Activated CD8-positive, alpha-beta T cell treated with anti-CD3 and anti-CD28 coated beads for 36 hours (primary cell): Measurements from ENCODE around the gene VRK3. TPM values are rescaled to one million over a fixed set of nuclear protein-coding genes. Genes with fewer than 3 reads are reported as not detected.

Source experiments
- ATAC-seq: fragments of 200-7000 bp; cut with Tn5 transposase; one replicate; pipeline ENCODE4 v1.10.0; 2021; ENCODE audit warnings: mild to moderate bottlenecking, moderate library complexity
- CTCF ChIA-PET: fragments of 350-600 bp; sonication (Branson Sonifier 250); formaldehyde crosslinking; loops from one replicate; lab custom pipeline; 2021; ENCODE audit warnings: antibody characterized with exemption; lab: Charles Lee
- POLR2A ChIA-PET: fragments of 350-600 bp; sonication (Branson Sonifier 250); formaldehyde crosslinking; loops from one replicate; lab custom pipeline; 2021; ENCODE audit warnings: antibody characterized with exemption; lab: Charles Lee
- DNase-seq: peaks from one replicate; pipeline ENCODE4 v3.0.0-alpha.2; 2020
- H3K27ac Mint-ChIP-seq: one replicate; pipeline ENCODE4 v1.8.0; 2021; ENCODE audit warnings: mild to moderate bottlenecking, mixed read lengths
- H3K27me3 Mint-ChIP-seq: one replicate; pipeline ENCODE4 v1.8.0; 2021; ENCODE audit warnings: mixed read lengths
- H3K36me3 Mint-ChIP-seq: one replicate; pipeline ENCODE4 v1.8.0; 2021; ENCODE audit warnings: low read depth, mixed read lengths
- H3K4me1 Mint-ChIP-seq: one replicate; pipeline ENCODE4 v1.8.0; 2021; ENCODE audit warnings: low read depth, mixed read lengths
- H3K4me3 Mint-ChIP-seq: one replicate; pipeline ENCODE4 v1.8.0; 2021; ENCODE audit warnings: mild to moderate bottlenecking, moderate library complexity, mixed read lengths
- H3K9me3 Mint-ChIP-seq: one replicate; pipeline ENCODE4 v1.8.0; 2021; ENCODE audit warnings: mixed read lengths
- CTCF ChIP-seq: fragments of 200-600 bp; IDR thresholded peaks from one replicate; pipeline ENCODE4 v1.8.0; 2022; ENCODE audit warnings: antibody characterized with exemption, mild to moderate bottlenecking
- intact Hi-C: fragments of 100-400 bp; cut with micrococcal nuclease; formaldehyde crosslinking; loops from one replicate; pipeline ENCODE4 v1.10.0; 2022
- total RNA-seq, 2 experiments: library from RNA; stranded (reverse); gene quantifications; one replicate each; pipeline ENCODE4 v1.2.3, GENCODE V29; 2021

VRK3 gene
- total RNA-seq, 2 experiments from 2014 or later: 37.4 to 38.0 TPM

GRCh38 chr19:50030937-50031336, 5.8 kb upstream of the VRK3 start:
- DNase-seq (no peak), ATAC-seq (no peak)
- Mint-ChIP-seq H3K4me3 (no peak overlapping the region), H3K4me1 (peaks cover 26% of the 10 kb centered on the region), H3K9me3 (peaks cover 5% of the 10 kb centered on the region), H3K36me3 (peaks cover 56% of the 10 kb centered on the region), H3K27me3 (no peaks in the 10 kb centered on the region), H3K27ac (no peak overlapping the region)
- no peak for TF ChIP-seq CTCF
- CTCF ChIA-PET: interaction anchor here (0.9 to 1.2 kb wide), 2 partner anchors 16 to 93 kb away, joined by 3 to 4 read pairs; no protein-coding TSS in a partner anchor
- intact Hi-C loops: no loop called here
- POLR2A ChIA-PET: interaction anchor here (0.5 to 1.3 kb wide), 2 partner anchors 18 to 97 kb away, joined by 3 read pairs; no protein-coding TSS in a partner anchor

- DNase-seq: no peak
- ATAC-seq: no peak
- ChIA-PET CTCF (interaction anchor here (0.9 kb wide), 1 partner anchor 92 kb away, joined by 3 read pairs; no protein-coding TSS in a partner anchor), POLR2A (interaction anchor here (1.3 kb wide), 1 partner anchor 18 kb away, joined by 3 read pairs; no protein-coding TSS in a partner anchor)
- TF ChIP-seq CTCF: no peak
- Mint-ChIP-seq H3K9me3 (peaks cover 6% of the 10 kb centered on the region), H3K27ac (no peak overlapping the region), H3K36me3 (peaks cover 55% of the 10 kb centered on the region), H3K27me3 (no peaks in the 10 kb centered on the region), H3K4me1 (peaks cover 23% of the 10 kb centered on the region), H3K4me3 (no peak overlapping the region)
- intact Hi-C loops: no loop called here
Observed at GRCh38 chr19:50030225-50030624, 5.1 kb upstream of the VRK3 start.

GRCh38 chr19:50026550-50026906, 1.4 kb upstream of the VRK3 start:
- Mint-ChIP-seq H3K27ac (peak overlapping the region; percentile 82), H3K4me3 (peak overlapping the region; percentile 82), H3K36me3 (peaks cover 26% of the 10 kb centered on the region), H3K4me1 (peaks cover 36% of the 10 kb centered on the region), H3K9me3 (peaks cover 6% of the 10 kb centered on the region), H3K27me3 (no peaks in the 10 kb centered on the region)
- no peak for TF ChIP-seq CTCF
- CTCF ChIA-PET: interaction anchor here (1.4 kb wide), 1 partner anchor 24 kb away, joined by 3 read pairs; no protein-coding TSS in a partner anchor
- POLR2A ChIA-PET: interaction anchor here (1.3 kb wide), 1 partner anchor 23 kb away, joined by 3 read pairs; no protein-coding TSS in a partner anchor
- no peak for ATAC-seq
- DNase-seq: no peak
- intact Hi-C loops: no loop called here

- H3K27me3 Mint-ChIP-seq: no peaks in the 10 kb centered on the region
- TF ChIP-seq CTCF: no peak
- POLR2A ChIA-PET: interaction anchor here (1.0 to 1.6 kb wide), 4 partner anchors 23 to 129 kb away, joined by 3 to 6 read pairs (median 4); partner anchors contain the start of genes IL4I1 and NUP62
- peak within 1 kb of the TSS; percentile 82 for H3K4me3 Mint-ChIP-seq
- peaks cover 22% of the 10 kb centered on the region for H3K36me3 Mint-ChIP-seq
- peaks cover 36% of the 10 kb centered on the region for H3K4me1 Mint-ChIP-seq
- H3K27ac Mint-ChIP-seq: peak within 1 kb of the TSS; percentile 95
- CTCF ChIA-PET: interaction anchor here (1.4 kb wide), 1 partner anchor 24 kb away, joined by 3 read pairs; no protein-coding TSS in a partner anchor
- intact Hi-C loops: no loop called here
- peaks cover 6% of the 10 kb centered on the region for H3K9me3 Mint-ChIP-seq
- ATAC-seq (peak; percentile 77), DNase-seq (peak; percentile 94)
Observed at GRCh38 chr19:50025794-50026549, 800 bp upstream of the VRK3 start, which contains the start of gene ZNF473. Gene ZNF473 (plus strand): TSS chr19:50026005. CDS start chr19:50031083, 5,078 bp downstream.

GRCh38 chr19:50024719-50025021, 502 bp downstream of the VRK3 start:
- DNase-seq: no peak
- CTCF ChIA-PET: no interaction called here

More at GRCh38 chr19:50024719-50025021, 502 bp downstream of the VRK3 start:
- Mint-ChIP-seq H3K4me1 (peaks cover 43% of the 10 kb centered on the region), H3K27ac (peak overlapping the region; percentile 95), H3K4me3 (peak overlapping the region; percentile 82), H3K36me3 (peaks cover 22% of the 10 kb centered on the region), H3K27me3 (no peaks in the 10 kb centered on the region), H3K9me3 (peaks cover 6% of the 10 kb centered on the region)
- POLR2A ChIA-PET: interaction anchor here (1.3 to 1.6 kb wide), 2 partner anchors 36 to 127 kb away, joined by 4 to 6 read pairs; partner anchors contain the start of gene IL4I1
- intact Hi-C loops: no loop called here
- no peak for ATAC-seq
- TF ChIP-seq CTCF: no peak
